Breast epithelium (tissue), 3 donors: Measurements from ENCODE around the gene YES1.

ENCODE experiments used
- POLR2A ChIP-seq: fragments of 450-650 bp; IDR thresholded peaks from one replicate; pipeline ENCODE4 v1.6.1; 2016; ENCODE audit warnings: antibody characterized with exemption, mild to moderate bottlenecking, moderate library complexity
- POLR2AphosphoS5 ChIP-seq, 3 donors: sonication (generic); formaldehyde crosslinking; IDR thresholded peaks; one replicate each; pipeline ENCODE4 v1.6.1; 2017; ENCODE audit warnings: antibody characterized with exemption in 3 of 3
- TF ChIP-seq, protein P1 (sequence below), 3 donors: fragments of 450-650 bp; IDR thresholded peaks; one replicate each; pipeline ENCODE4 v1.5.1; 2016 to 2017; ENCODE audit warnings: antibody characterized with exemption in 3 of 3, mild to moderate bottlenecking in 3 of 3, moderate library complexity in 3 of 3

DNA sequence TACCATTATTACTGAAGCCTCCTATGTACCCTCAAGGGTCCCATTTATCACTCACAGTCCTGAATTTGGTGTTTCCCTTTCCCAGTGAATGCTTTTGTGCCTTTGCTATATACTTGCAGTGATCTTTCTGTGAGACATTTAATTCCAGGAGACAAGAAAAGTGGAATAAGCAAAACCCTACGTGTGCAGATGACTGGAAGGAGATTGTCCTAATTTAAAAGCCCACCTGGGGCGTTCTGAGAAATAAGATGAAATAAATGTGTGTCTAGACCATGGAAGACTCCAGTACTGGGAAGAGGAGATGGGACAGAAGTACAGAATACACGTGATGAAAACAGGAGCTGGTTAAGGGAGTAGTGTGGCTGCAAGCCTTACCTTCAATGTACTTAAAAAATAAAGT, 135.3 kb downstream of the YES1 start:
- TF ChIP-seq POLR2AphosphoS5 (IDR thresholded peaks at IDR 0.05), result no peak
- TF ChIP-seq, protein P1, sequence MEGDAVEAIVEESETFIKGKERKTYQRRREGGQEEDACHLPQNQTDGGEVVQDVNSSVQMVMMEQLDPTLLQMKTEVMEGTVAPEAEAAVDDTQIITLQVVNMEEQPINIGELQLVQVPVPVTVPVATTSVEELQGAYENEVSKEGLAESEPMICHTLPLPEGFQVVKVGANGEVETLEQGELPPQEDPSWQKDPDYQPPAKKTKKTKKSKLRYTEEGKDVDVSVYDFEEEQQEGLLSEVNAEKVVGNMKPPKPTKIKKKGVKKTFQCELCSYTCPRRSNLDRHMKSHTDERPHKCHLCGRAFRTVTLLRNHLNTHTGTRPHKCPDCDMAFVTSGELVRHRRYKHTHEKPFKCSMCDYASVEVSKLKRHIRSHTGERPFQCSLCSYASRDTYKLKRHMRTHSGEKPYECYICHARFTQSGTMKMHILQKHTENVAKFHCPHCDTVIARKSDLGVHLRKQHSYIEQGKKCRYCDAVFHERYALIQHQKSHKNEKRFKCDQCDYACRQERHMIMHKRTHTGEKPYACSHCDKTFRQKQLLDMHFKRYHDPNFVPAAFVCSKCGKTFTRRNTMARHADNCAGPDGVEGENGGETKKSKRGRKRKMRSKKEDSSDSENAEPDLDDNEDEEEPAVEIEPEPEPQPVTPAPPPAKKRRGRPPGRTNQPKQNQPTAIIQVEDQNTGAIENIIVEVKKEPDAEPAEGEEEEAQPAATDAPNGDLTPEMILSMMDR (IDR thresholded peaks at IDR 0.05), result no peak
- no peak for TF ChIP-seq POLR2A
